Neural cell (in vitro differentiated cells): ENCODE measurements around the gene NUB1. TPM values are rescaled to one million over a fixed set of nuclear protein-coding genes. Genes with fewer than 3 reads are reported as not detected.

Source experiments
- H2AFZ ChIP-seq: fragments of 200-600, 300-800 bp; sonication (generic), shearing (Covaris generic); 2 replicates; pipeline ENCODE4 v1.6.0; 2014; ENCODE audit warnings: low read depth, mild to moderate bottlenecking, antibody characterized with exemption, low read length, moderate library complexity
- H3F3A ChIP-seq: fragments of 200-600 bp; shearing (Covaris generic); 2 replicates; pipeline ENCODE4 v1.6.1; 2016; ENCODE audit warnings: mild to moderate bottlenecking, moderate library complexity, mixed read lengths, antibody characterized with exemption, low read length; ENCODE audit not compliant: insufficient read depth, poor library complexity, severe bottlenecking
- H3K27ac ChIP-seq: fragments of 200-600, 300-800 bp; sonication (generic), shearing (Covaris generic); 2 replicates; pipeline ENCODE4 v1.5.1; 2014; ENCODE audit warnings: mild to moderate bottlenecking, low read length, moderate library complexity
- H3K27me3 ChIP-seq: fragments of 300-800, 200-600 bp; sonication (generic), shearing (Covaris generic); 2 replicates; pipeline ENCODE4 v1.6.0; 2014; ENCODE audit warnings: mild to moderate bottlenecking, low read depth, low read length, moderate library complexity; ENCODE audit not compliant: insufficient read depth
- H3K36me3 ChIP-seq: fragments of 300-800, 200-600 bp; sonication (generic), shearing (Covaris generic); 2 replicates; pipeline ENCODE4 v1.5.1; 2014; ENCODE audit warnings: mild to moderate bottlenecking, antibody characterized with exemption, low read length, moderate library complexity; ENCODE audit not compliant: insufficient read depth
- H3K4me2 ChIP-seq: fragments of 300-800, 200-600 bp; sonication (generic), shearing (Covaris generic); 2 replicates; pipeline ENCODE4 v1.6.0; 2014; ENCODE audit warnings: mild to moderate bottlenecking, low read length
- H3K4me3 ChIP-seq: fragments of 300-800, 200-600 bp; sonication (generic), shearing (Covaris generic); 2 replicates; pipeline ENCODE4 v1.5.1; 2014; ENCODE audit warnings: mild to moderate bottlenecking, low read length, moderate library complexity
- H3K79me2 ChIP-seq: fragments of 200-600 bp; shearing (Covaris generic); replicated peaks from 2 replicates; pipeline ENCODE4 v1.6.0; 2014; ENCODE audit warnings: mild to moderate bottlenecking, low read length, moderate library complexity; ENCODE audit not compliant: insufficient read depth
- H3K9ac ChIP-seq: fragments of 300-800, 200-600 bp; sonication (generic), shearing (Covaris generic); 2 replicates; pipeline ENCODE4 v1.6.1; 2016; ENCODE audit warnings: mild to moderate bottlenecking, low read length, mixed read lengths
- H3K9me2 ChIP-seq: fragments of 200-600 bp; shearing (Covaris generic); 2 replicates; pipeline ENCODE4 v1.6.1; 2016; ENCODE audit warnings: mild to moderate bottlenecking, low read length, mixed read lengths; ENCODE audit not compliant: insufficient read depth
- H3K9me3 ChIP-seq: fragments of 200-600, 300-800 bp; sonication (generic), shearing (Covaris generic); 2 replicates; pipeline ENCODE4 v1.6.1; 2016; ENCODE audit warnings: mild to moderate bottlenecking, mixed run types, low read length, moderate library complexity, mixed read lengths
- H4K20me1 ChIP-seq: fragments of 200-600 bp; shearing (Covaris generic); 2 replicates; pipeline ENCODE4 v1.6.1; 2016; ENCODE audit warnings: mild to moderate bottlenecking, mixed run types; ENCODE audit not compliant: insufficient read depth
- CTCF ChIP-seq: fragments of 450-650 bp; IDR thresholded peaks from 2 replicates; pipeline ENCODE4 v1.5.1; 2014; ENCODE audit warnings: antibody characterized with exemption, mild to moderate bottlenecking, moderate library complexity; ENCODE audit not compliant: poor library complexity, severe bottlenecking
- EP300 ChIP-seq: fragments of 450-650 bp; conservative IDR thresholded peaks from 2 replicates; pipeline ENCODE4 v1.6.1; 2014; ENCODE audit warnings: antibody characterized with exemption, mild to moderate bottlenecking, moderate library complexity; ENCODE audit not compliant: poor library complexity, severe bottlenecking
- EZH2 ChIP-seq: fragments of 200-600, 300-800 bp; shearing (Covaris generic), sonication (generic); IDR thresholded peaks from 2 replicates; pipeline ENCODE4 v1.6.1; 2014; ENCODE audit warnings: antibody characterized with exemption, low read length, borderline replicate concordance, mild to moderate bottlenecking; ENCODE audit not compliant: insufficient read depth, poor library complexity, severe bottlenecking
- MXI1 ChIP-seq: fragments of 450-650 bp; conservative IDR thresholded peaks from 2 replicates; pipeline ENCODE4 v1.6.1; 2014; ENCODE audit warnings: antibody characterized with exemption, mild to moderate bottlenecking; ENCODE audit not compliant: poor library complexity, severe bottlenecking
- POLR2AphosphoS5 ChIP-seq: IDR thresholded peaks from 2 replicates; pipeline ENCODE4 v1.6.1; 2012
- RAD21 ChIP-seq: fragments of 450-650 bp; conservative IDR thresholded peaks from 2 replicates; pipeline ENCODE4 v1.6.1; 2014; ENCODE audit warnings: antibody characterized with exemption, mild to moderate bottlenecking, moderate library complexity
- SMC3 ChIP-seq: fragments of 450-650 bp; conservative IDR thresholded peaks from 2 replicates; pipeline ENCODE4 v1.6.1; 2014; ENCODE audit warnings: antibody characterized with exemption, mild to moderate bottlenecking, moderate library complexity; ENCODE audit not compliant: poor library complexity
- TAF1 ChIP-seq: IDR thresholded peaks from 2 replicates; pipeline ENCODE4 v1.6.1; 2012; ENCODE audit warnings: low read depth
- polyA plus RNA-seq: library from polyadenylated mRNA; depleted of rRNA; stranded (reverse); fragments of >200 nt; gene quantifications from 2 replicates; pipeline ENCODE4 v1.2.3, GENCODE V29; 2014
- TF ChIP-seq, protein P1 (sequence below): IDR thresholded peaks from 2 replicates; pipeline ENCODE4 v1.6.1; 2012; ENCODE audit warnings: borderline replicate concordance

The NUB1 gene
- polyA plus RNA-seq, 1 donor from 2014 or later: 48.4 TPM

- Histone ChIP-seq H3K4me2 (no peak overlapping the region), H3K27me3 (no peaks in the 10 kb centered on the region), H3K4me3 (no peak overlapping the region), H3K79me2 (peaks cover 3% of the 10 kb centered on the region), H4K20me1 (no peaks in the 10 kb centered on the region), H3K36me3 (no peaks in the 10 kb centered on the region), H3K9me3 (no peaks in the 10 kb centered on the region), H3K9me2 (no peaks in the 10 kb centered on the region), H3F3A (no peaks in the 10 kb centered on the region), H3K27ac (no peak overlapping the region), H2AFZ (no peak overlapping the region), H3K9ac (no peak overlapping the region)
- TF ChIP-seq MXI1: no peak
- no peak for TF ChIP-seq CTCF
- no peak for TF ChIP-seq POLR2AphosphoS5
- no peak for TF ChIP-seq TAF1
- TF ChIP-seq RAD21: no peak
These were observed 2.8 kb upstream of the NUB1 start for GRCh38 chr7:151338809-151339208.

DNA sequence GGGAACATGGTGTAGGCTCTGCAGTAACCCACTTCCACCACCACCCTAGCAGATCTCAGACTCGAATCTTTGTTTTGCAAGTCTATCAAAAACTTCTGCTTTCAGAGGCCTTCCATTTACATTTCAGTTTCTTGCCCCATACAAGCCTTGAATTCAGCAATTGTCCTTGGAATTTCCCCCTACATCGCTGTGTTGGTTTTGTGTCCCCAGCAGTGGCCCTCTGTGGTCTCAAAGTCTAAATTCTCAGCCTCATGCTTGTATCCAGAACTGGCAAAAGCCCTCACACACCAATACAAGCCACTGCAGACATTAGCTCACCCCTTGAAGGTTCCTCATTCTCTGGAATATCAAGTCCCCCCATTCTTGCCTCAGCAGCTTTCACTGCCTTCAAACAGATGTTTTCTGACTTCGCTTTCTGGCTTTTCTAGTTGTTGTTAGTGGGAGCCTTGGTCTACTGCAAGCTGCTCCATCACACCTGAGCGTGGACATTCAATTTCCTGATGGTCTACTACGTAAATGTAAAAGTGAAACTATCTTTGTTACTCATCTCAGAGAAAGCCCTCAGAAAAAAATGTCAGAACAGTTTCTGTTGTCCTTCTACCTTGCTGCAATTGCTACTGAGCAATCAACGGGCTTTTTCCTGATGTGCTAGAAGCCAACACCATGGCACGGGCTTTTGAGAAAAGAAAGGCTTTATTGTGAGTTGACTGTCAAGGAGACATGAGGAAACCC, 1.8 kb upstream of the NUB1 start:
- Histone ChIP-seq H3K9me3 (no peaks in the 10 kb centered on the region), H2AFZ (no peak overlapping the region)
- TF ChIP-seq MXI1 (no peak), RAD21 (no peak), TAF1 (no peak), SMC3 (no peak), POLR2AphosphoS5 (no peak), CTCF (no peak), EP300 (no peak), EZH2 (no peak)
- TF ChIP-seq, protein P1, sequence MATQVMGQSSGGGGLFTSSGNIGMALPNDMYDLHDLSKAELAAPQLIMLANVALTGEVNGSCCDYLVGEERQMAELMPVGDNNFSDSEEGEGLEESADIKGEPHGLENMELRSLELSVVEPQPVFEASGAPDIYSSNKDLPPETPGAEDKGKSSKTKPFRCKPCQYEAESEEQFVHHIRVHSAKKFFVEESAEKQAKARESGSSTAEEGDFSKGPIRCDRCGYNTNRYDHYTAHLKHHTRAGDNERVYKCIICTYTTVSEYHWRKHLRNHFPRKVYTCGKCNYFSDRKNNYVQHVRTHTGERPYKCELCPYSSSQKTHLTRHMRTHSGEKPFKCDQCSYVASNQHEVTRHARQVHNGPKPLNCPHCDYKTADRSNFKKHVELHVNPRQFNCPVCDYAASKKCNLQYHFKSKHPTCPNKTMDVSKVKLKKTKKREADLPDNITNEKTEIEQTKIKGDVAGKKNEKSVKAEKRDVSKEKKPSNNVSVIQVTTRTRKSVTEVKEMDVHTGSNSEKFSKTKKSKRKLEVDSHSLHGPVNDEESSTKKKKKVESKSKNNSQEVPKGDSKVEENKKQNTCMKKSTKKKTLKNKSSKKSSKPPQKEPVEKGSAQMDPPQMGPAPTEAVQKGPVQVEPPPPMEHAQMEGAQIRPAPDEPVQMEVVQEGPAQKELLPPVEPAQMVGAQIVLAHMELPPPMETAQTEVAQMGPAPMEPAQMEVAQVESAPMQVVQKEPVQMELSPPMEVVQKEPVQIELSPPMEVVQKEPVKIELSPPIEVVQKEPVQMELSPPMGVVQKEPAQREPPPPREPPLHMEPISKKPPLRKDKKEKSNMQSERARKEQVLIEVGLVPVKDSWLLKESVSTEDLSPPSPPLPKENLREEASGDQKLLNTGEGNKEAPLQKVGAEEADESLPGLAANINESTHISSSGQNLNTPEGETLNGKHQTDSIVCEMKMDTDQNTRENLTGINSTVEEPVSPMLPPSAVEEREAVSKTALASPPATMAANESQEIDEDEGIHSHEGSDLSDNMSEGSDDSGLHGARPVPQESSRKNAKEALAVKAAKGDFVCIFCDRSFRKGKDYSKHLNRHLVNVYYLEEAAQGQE: no peak

More for the DNA sequence above, 1.8 kb upstream of the NUB1 start:
- H4K20me1 ChIP-seq: no peaks in the 10 kb centered on the region
- H3K36me3 ChIP-seq: no peaks in the 10 kb centered on the region
- H3K4me3 ChIP-seq: no peak overlapping the region
- H3K27ac ChIP-seq: no peak overlapping the region
- no peaks in the 10 kb centered on the region for H3K9me2 ChIP-seq
- no peaks in the 10 kb centered on the region for H3F3A ChIP-seq
- H3K4me2 ChIP-seq: no peak overlapping the region
- peaks cover 3% of the 10 kb centered on the region for H3K79me2 ChIP-seq
- H3K27me3 ChIP-seq: no peaks in the 10 kb centered on the region
- no peak overlapping the region for H3K9ac ChIP-seq
